Kidney (tissue), 14 donors: ENCODE results near the gene MAML3. TPM values are rescaled to one million over a fixed set of nuclear protein-coding genes. Genes with fewer than 3 reads are reported as not detected.

Source experiments
- DNase-seq, 5 donors: peaks; one replicate each; pipeline ENCODE4 v3.0.0-alpha.2; 2013 to 2020
- FAIRE-seq: peaks from 2 replicates; lab custom pipeline; 2012; peaks lifted over from hg19 to GRCh38; lab: Jason Lieb, UNC
- H3K27ac ChIP-seq, 2 donors: one replicate each; pipeline ENCODE4 v1.7.0; 2013; ENCODE audit warnings: low read depth in 2 of 2, low read length in 2 of 2, inconsistent platforms in 1 of 2
- H3K27me3 ChIP-seq: one replicate; pipeline ENCODE4 v1.7.1; 2013; ENCODE audit warnings: low read length, inconsistent platforms; ENCODE audit not compliant: control insufficient read depth, insufficient read depth
- H3K36me3 ChIP-seq, 3 donors: one replicate each; pipeline versions ENCODE4 v1.7.0 to v1.7.1; 2013; ENCODE audit warnings: low read length in 3 of 3, control low read depth in 1 of 3, inconsistent platforms in 1 of 3; ENCODE audit not compliant: insufficient read depth in 3 of 3, control insufficient read depth in 2 of 3
- H3K4me1 ChIP-seq, 3 donors: one replicate each; pipeline versions ENCODE4 v1.7.0 to v1.7.1; 2013; ENCODE audit warnings: low read length in 3 of 3, inconsistent platforms in 1 of 3, low read depth in 1 of 3; ENCODE audit not compliant: control insufficient read depth in 2 of 3, insufficient read depth in 2 of 3
- H3K4me3 ChIP-seq, 3 donors: one replicate each; pipeline versions ENCODE4 v1.7.0 to v1.8.1; 2013; ENCODE audit warnings: low read length in 3 of 3, control low read depth in 1 of 3, inconsistent platforms in 1 of 3
- H3K9ac ChIP-seq, 3 donors: one replicate each; pipeline versions ENCODE4 v1.7.0 to v1.7.1; 2013; ENCODE audit warnings: low read length in 3 of 3, control low read depth in 1 of 3, inconsistent platforms in 1 of 3
- H3K9me3 ChIP-seq, 3 donors: one replicate each; pipeline versions ENCODE4 v1.7.0 to v1.7.1; 2013; ENCODE audit warnings: low read length in 3 of 3, control low read depth in 1 of 3, inconsistent platforms in 1 of 3; ENCODE audit not compliant: control insufficient read depth in 2 of 3, insufficient read depth in 1 of 3
- CTCF ChIP-seq: IDR thresholded peaks from 3 replicates; pipeline ENCODE4 v1.5.1; 2012; ENCODE audit warnings: mild to moderate bottlenecking, moderate library complexity, borderline replicate concordance; ENCODE audit not compliant: insufficient read depth; ENCODE audit errors: extremely low read depth
- intact Hi-C: fragments of 100-400 bp; cut with DNase I; formaldehyde crosslinking; loops from one replicate; pipeline ENCODE4 v1.11.1; 2022
- polyA plus RNA-seq: library from polyadenylated mRNA; stranded (reverse); fragments of 350-450 nt; fragmentation: Illumina TruSeq; extraction: RNeasy Lipid Tissue Mini Kit (QIAGEN cat#74804); gene quantifications from one replicate; pipeline ENCODE4 v1.2.3, GENCODE V29; 2014; ENCODE audit warnings: low read depth, low replicate concordance; ENCODE audit not compliant: insufficient read depth
- total RNA-seq: library from RNA; stranded (reverse); fragmentation: NEBNext Ultra II Directional; extraction: Animal tissue kit (Norgen Biotek cat#: 25700); gene quantifications from one replicate; pipeline ENCODE4 v1.2.1, GENCODE V29; 2021
- donor health status: control.
- donor health status: control.
- donor health status: control.
- donor health status: control.
- donor health status: control.
- donor health status: DM: yes; HTN: yes; CAD: no.
- donor health status: Normal renal cell carcinoma (clear cell type).

MAML3 gene
- total and polyA plus RNA-seq, 2 donors from 2014 or later = 1.4 to 10.4 TPM

DNA sequence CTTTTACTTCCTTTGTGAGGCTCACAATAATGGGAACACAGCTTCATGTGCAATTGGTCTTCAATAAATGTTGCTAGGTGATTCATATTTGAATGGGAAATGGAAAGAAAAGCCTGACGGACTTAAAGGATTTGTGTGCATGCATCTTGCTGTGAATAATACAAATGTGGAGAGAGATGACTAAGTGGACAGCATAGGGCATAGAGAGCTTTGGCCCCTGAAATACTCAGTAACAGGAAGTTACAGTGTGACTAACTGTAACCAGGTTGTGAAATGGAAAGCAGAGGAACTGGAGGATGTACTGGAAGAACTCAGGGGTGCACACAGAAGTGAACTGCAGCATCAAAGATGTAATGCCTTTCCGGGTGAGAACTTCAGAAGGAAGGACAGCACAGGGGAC, 281.7 kb downstream of the MAML3 start:
- Histone ChIP-seq H3K4me3 (no peak overlapping the region), H3K36me3 (no peaks in the 10 kb centered on the region), H3K4me1 (peaks cover 0 to 3% (median 0%) of the 10 kb centered on the region in 3 donors), H3K27ac (no peak overlapping the region), H3K9me3 (no peaks in the 10 kb centered on the region), H3K9ac (no peak overlapping the region), H3K27me3 (no peaks in the 10 kb centered on the region)
- DNase-seq = peak in 1 of 5 donors; percentile 26
- intact Hi-C loops = no loop called here
- no peak for FAIRE-seq
- no peak for TF ChIP-seq CTCF

- no peaks in the 10 kb centered on the region for H3K9me3 ChIP-seq
- DNase-seq (no peak), FAIRE-seq (no peak)
- no peak for TF ChIP-seq CTCF
- H3K27ac ChIP-seq = no peak overlapping the region
- H3K36me3 ChIP-seq = no peaks in the 10 kb centered on the region
- H3K4me3 ChIP-seq = no peak overlapping the region
- H3K27me3 ChIP-seq = no peaks in the 10 kb centered on the region
- peaks cover 0 to 4% (median 0%) of the 10 kb centered on the region in 3 donors for H3K4me1 ChIP-seq
- intact Hi-C loops = no loop called here
- H3K9ac ChIP-seq = no peak overlapping the region
Observed at GRCh38 chr4:139869810-139870209, 284.2 kb downstream of the MAML3 start.

DNA sequence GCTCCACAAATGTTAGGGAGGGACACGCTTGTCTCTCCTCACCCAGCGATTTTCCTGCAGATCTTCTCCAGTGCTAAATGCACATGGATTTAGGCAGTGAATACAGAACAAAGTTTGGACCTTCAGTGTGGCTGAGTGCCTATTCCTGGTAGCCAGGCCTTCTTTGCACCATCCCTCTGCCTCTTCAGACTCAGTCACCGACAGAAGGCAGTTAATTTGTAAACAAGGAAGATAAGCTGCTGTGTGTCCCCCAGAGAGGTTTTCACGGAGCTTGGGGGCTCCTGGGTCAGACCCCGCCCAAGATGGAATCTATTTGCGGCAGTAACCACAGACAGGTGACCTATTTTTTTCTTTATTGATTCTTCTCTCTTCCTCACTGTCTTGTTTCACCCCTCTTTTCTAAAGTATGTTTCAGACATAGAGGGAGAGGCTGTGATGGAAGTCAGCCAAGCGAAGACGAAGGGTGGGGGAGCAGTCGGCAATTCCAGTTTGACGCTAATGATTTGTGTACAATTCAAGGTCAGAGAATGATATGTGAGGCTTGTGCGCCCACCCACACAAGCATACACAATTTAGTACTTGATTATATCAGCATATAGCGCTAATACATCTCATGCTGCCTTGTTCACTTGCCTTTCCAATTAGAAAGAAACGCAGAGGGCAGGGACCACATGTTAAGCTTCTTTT, 287.6 kb downstream of the MAML3 start:
- intact Hi-C loops = no loop called here
- FAIRE-seq (no peak), DNase-seq (peak in 4 of 5 donors; percentile 65 to 80 (median 72))
- H3K9ac ChIP-seq = no peak overlapping the region
- TF ChIP-seq CTCF = no peak
- H3K27ac ChIP-seq = no peak overlapping the region
- peak overlapping the region in 1 of 3 donors; percentile 28 for H3K4me3 ChIP-seq
- H3K4me1 ChIP-seq = peaks cover 0 to 4% (median 0%) of the 10 kb centered on the region in 3 donors
- no peaks in the 10 kb centered on the region for H3K36me3 ChIP-seq
- H3K9me3 ChIP-seq = no peaks in the 10 kb centered on the region
- H3K27me3 ChIP-seq = no peaks in the 10 kb centered on the region
